H7 (cell line): Measurements from ENCODE around the gene SPAG16. TPM values are rescaled to one million over a fixed set of nuclear protein-coding genes. Genes with fewer than 3 reads are reported as not detected.

Source experiments
- DNase-seq: peaks from one replicate; pipeline ENCODE4 v3.0.0; 2012
- H3K27me3 ChIP-seq: 2 replicates; pipeline ENCODE4 v1.6.0; 2011; ENCODE audit warnings: mild to moderate bottlenecking, low read length; ENCODE audit not compliant: control insufficient read depth, insufficient read depth
- H3K36me3 ChIP-seq: replicated peaks from 2 replicates; pipeline ENCODE4 v1.5.1; 2011; ENCODE audit warnings: low read length; ENCODE audit not compliant: control insufficient read depth, insufficient read depth
- H3K4me3 ChIP-seq: 2 replicates; pipeline ENCODE4 v1.5.1; 2011; ENCODE audit warnings: low read depth, mild to moderate bottlenecking, control low read depth, low read length, moderate library complexity; ENCODE audit not compliant: insufficient read depth
- total RNA-seq: library from RNA; depleted of rRNA; stranded (reverse); fragments of >200 nt; shearing (Covaris generic); gene quantifications from 2 replicates; pipeline ENCODE4 v1.2.3, GENCODE V29; 2014

The SPAG16 gene
- total RNA-seq, 1 experiment from 2014 or later, result 17.2 TPM

GRCh38 chr2:214382229-214382628, 1098.0 kb downstream of the SPAG16 start:
- Histone ChIP-seq H3K27me3 (no peaks in the 10 kb centered on the region), H3K4me3 (no peak overlapping the region), H3K36me3 (no peaks in the 10 kb centered on the region)
- no peak for DNase-seq

GRCh38 chr2:214386720-214387119, 1102.5 kb downstream of the SPAG16 start:
- Histone ChIP-seq H3K4me3 (no peak overlapping the region), H3K36me3 (no peaks in the 10 kb centered on the region), H3K27me3 (no peaks in the 10 kb centered on the region)
- no peak for DNase-seq

- no peak for DNase-seq
- no peaks in the 10 kb centered on the region for H3K27me3 ChIP-seq
- no peak overlapping the region for H3K4me3 ChIP-seq
- no peaks in the 10 kb centered on the region for H3K36me3 ChIP-seq
Measured at GRCh38 chr2:214389334-214389733, 1105.1 kb downstream of the SPAG16 start.

- Histone ChIP-seq H3K4me3 (no peak overlapping the region), H3K27me3 (no peaks in the 10 kb centered on the region), H3K36me3 (no peaks in the 10 kb centered on the region)
- DNase-seq, result no peak
Measured at GRCh38 chr2:214393796-214394195, 1109.5 kb downstream of the SPAG16 start.

- DNase-seq, result no peak
- Histone ChIP-seq H3K27me3 (no peaks in the 10 kb centered on the region), H3K4me3 (no peak overlapping the region), H3K36me3 (no peaks in the 10 kb centered on the region)
Measured at GRCh38 chr2:214395040-214395439, 1110.8 kb downstream of the SPAG16 start.

- no peaks in the 10 kb centered on the region for H3K36me3 ChIP-seq
- no peaks in the 10 kb centered on the region for H3K27me3 ChIP-seq
- no peak overlapping the region for H3K4me3 ChIP-seq
- DNase-seq, result no peak
Measured at GRCh38 chr2:214401580-214401979, 1117.3 kb downstream of the SPAG16 start.

GRCh38 chr2:214410128-214410775, 1126.0 kb downstream of the SPAG16 start:
- Histone ChIP-seq H3K4me3 (no peak overlapping the region), H3K36me3 (no peaks in the 10 kb centered on the region), H3K27me3 (no peaks in the 10 kb centered on the region; the same call in 1 of the 2 replicates)
- no peak for DNase-seq

- Histone ChIP-seq H3K4me3 (no peak within 1 kb of the TSS), H3K36me3 (no peaks in the 10 kb centered on the region), H3K27me3 (no peaks in the 10 kb centered on the region; the same call in 1 of the 2 replicates)
- peak; percentile 42 for DNase-seq
Measured at GRCh38 chr2:214410918-214411554, 1126.8 kb downstream of the SPAG16 start, which contains the start of gene VWC2L. VWC2L (plus strand) TSS chr2:214411054; CDS start chr2:214414194, 3,140 bp downstream.

GRCh38 chr2:214412679-214413078, 1128.4 kb downstream of the SPAG16 start:
- Histone ChIP-seq H3K4me3 (no peak overlapping the region), H3K36me3 (no peaks in the 10 kb centered on the region), H3K27me3 (no peaks in the 10 kb centered on the region; the same call in 1 of the 2 replicates)
- no peak for DNase-seq

- no peak for DNase-seq
- no peaks in the 10 kb centered on the region for H3K27me3 ChIP-seq
- no peak overlapping the region for H3K4me3 ChIP-seq
- H3K36me3 ChIP-seq, result no peaks in the 10 kb centered on the region
Measured at GRCh38 chr2:214436470-214436869, 1152.2 kb downstream of the SPAG16 start.

- Histone ChIP-seq H3K36me3 (no peaks in the 10 kb centered on the region), H3K27me3 (no peaks in the 10 kb centered on the region), H3K4me3 (no peak overlapping the region)
- peak; percentile 2 for DNase-seq
Measured at GRCh38 chr2:214450118-214450894, 1166.0 kb downstream of the SPAG16 start.

- Histone ChIP-seq H3K27me3 (no peaks in the 10 kb centered on the region), H3K36me3 (no peaks in the 10 kb centered on the region), H3K4me3 (no peak overlapping the region)
- DNase-seq, result no peak
Measured at GRCh38 chr2:214451516-214452275, 1167.4 kb downstream of the SPAG16 start.
